ENCODE results near the gene SLC6A18.

SLC6A18 gene

DNA sequence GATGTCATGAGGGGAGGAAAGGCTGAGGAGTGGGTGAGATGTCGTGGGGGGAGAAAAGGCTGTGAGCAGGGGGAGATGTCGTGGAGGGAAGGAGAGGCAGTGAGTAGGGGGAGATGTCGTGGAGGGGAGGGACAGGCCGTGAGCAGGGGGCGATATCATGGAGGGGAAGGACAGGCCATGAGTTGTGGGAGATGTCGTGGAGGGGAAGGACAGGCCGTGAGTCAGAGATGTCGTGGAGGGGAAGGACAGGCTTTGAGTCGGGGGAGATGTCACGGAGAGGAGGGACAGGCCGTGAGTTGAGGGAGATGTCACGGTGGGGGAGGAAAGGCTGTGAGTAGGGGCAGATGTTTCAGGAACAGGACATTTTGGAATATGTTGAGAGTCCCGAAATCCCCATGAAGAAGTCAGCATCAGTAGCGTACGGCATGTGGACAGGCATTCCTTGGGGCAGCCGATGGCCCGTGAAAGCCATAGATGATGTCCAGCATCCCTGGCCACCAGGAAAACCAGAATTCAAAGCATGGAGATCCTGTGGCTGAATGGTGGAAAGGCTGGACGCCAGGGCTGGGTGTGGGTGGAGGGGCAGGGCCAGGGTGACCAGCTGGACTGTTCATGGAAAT, 32.1 kb upstream of the SLC6A18 start:
- DNase-seq (ENCODE audit: extremely low read depth, low read depth): no peak
- TF ChIP-seq, protein P1, sequence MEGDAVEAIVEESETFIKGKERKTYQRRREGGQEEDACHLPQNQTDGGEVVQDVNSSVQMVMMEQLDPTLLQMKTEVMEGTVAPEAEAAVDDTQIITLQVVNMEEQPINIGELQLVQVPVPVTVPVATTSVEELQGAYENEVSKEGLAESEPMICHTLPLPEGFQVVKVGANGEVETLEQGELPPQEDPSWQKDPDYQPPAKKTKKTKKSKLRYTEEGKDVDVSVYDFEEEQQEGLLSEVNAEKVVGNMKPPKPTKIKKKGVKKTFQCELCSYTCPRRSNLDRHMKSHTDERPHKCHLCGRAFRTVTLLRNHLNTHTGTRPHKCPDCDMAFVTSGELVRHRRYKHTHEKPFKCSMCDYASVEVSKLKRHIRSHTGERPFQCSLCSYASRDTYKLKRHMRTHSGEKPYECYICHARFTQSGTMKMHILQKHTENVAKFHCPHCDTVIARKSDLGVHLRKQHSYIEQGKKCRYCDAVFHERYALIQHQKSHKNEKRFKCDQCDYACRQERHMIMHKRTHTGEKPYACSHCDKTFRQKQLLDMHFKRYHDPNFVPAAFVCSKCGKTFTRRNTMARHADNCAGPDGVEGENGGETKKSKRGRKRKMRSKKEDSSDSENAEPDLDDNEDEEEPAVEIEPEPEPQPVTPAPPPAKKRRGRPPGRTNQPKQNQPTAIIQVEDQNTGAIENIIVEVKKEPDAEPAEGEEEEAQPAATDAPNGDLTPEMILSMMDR (IDR thresholded peaks at IDR 0.05; ENCODE audit: low read depth, low read length, missing control alignments): no peak
- H3K4me3 ChIP-seq (replicated peaks; ENCODE audit: low read depth, low read length): no peak overlapping the region

DNA sequence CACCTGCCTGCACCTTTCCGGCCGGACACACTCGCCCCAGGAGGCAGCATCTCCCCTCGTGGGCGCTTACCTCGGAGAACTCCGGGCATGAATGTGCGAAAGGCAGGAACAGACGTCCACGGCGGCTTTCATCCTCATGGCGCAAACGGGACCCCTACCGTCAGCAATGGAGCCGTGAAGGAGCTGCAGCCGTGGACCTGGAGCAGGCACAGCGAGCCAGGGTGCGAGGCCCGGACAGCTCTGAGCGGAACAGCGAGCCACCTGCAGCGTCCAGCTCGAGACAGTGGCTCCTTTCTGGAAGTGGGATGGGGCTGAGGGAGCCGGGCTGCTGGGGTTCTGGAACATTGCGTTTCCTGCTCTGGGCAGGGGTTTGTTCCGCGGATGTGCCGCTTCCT, 31.6 kb upstream of the SLC6A18 start:
- DNase-seq (ENCODE audit: extremely low read depth, low read depth): no peak
- TF ChIP-seq, protein P1 (IDR thresholded peaks at IDR 0.05; ENCODE audit: low read depth, low read length, missing control alignments): no peak
- H3K4me3 ChIP-seq (replicated peaks; ENCODE audit: low read depth, low read length): no peak overlapping the region

DNA sequence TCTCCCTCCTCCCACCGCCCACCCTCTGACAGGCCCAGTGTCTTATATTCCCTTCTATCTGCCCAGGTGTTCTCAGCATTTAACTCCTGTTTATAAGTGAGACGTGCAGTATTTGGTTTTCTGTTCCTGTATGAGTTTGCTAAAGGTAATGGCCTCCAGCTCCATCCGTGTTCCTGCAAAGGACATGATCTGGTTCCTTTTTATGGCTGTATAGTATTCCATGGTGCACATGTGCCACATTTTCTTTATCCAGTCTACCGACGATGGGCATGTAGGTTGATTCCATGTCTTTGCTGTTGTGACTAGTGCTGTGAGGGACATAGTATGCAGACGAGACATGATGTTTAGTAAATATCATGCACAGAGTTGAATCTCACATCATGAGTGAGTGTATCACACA, 30.8 kb upstream of the SLC6A18 start:
- TF ChIP-seq, protein P1 (IDR thresholded peaks at IDR 0.05; ENCODE audit: low read depth, low read length, missing control alignments): no peak
- no peak for DNase-seq (ENCODE audit: extremely low read depth, low read depth)
- no peak overlapping the region for H3K4me3 ChIP-seq (replicated peaks; ENCODE audit: low read depth, low read length)

DNA sequence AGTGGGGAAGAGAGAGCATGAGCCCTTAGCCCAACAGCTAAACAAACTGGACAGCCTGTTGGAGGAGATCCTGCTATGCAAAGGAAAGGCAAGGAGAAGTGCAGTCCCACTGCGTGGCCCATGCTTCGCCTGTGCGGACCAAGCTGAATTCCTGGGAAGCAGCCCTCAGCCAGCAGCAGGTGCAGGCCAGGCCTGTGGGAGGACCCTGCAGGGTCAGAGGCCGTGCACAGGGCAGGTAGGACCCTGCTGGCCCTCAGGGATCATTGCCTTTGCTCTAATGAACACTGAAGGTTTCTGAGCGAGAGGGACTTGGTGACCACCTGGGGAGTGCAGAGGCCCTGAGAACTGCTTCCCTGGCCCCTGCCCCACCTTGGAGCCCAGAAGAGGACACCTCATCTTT, 29.7 kb upstream of the SLC6A18 start:
- no peak overlapping the region for H3K4me3 ChIP-seq (replicated peaks; ENCODE audit: low read depth, low read length)
- TF ChIP-seq, protein P1 (IDR thresholded peaks at IDR 0.05; ENCODE audit: low read depth, low read length, missing control alignments): no peak
- DNase-seq (ENCODE audit: extremely low read depth, low read depth): no peak

DNA sequence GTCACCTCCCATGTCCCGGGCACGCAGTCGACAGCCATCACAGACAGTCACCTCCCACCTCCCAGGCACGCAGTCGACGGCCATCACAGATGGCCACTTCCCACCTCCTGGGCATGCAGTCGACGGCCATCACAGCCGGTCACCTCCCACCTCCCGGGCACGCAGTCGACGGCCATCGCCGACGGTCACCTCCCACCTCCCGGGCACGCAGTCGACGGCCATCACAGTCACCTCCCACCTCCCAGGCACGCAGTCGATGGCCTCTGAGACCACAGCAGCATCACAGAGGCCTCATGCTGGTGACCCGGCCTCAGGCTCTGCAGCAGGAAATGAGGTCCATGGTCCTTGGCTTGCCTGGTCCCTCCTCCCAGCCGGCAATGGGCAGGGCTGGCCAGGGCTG, 29.3 kb upstream of the SLC6A18 start:
- no peak overlapping the region for H3K4me3 ChIP-seq (replicated peaks; ENCODE audit: low read depth, low read length)
- DNase-seq (ENCODE audit: extremely low read depth, low read depth): no peak
- TF ChIP-seq, protein P1 (IDR thresholded peaks at IDR 0.05; ENCODE audit: low read depth, low read length, missing control alignments): no peak

DNA sequence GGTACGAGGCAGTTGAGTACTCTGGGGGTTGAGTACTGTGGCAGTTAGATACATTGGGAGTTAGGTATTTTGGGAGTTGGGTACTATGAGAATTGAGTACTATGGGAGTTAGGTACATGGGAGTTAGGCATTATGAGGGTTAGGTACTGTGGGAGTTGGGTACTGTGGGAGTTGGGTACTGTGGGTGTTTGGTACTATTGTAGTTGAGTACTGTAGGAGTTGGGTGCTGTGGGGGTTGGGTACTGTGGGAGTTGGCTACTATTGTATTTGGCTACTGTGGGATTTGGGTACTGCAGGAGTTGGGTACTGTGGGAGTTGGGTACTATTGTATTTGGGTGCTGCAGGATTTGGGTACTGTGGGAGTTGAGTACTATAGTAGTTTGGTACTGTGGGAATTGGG, 28.6 kb upstream of the SLC6A18 start:
- TF ChIP-seq, protein P1 (IDR thresholded peaks at IDR 0.05; ENCODE audit: low read depth, low read length, missing control alignments): no peak
- no peak overlapping the region for H3K4me3 ChIP-seq (replicated peaks; ENCODE audit: low read depth, low read length)
- DNase-seq (ENCODE audit: extremely low read depth, low read depth): no peak

All from HFF-Myc (cell line).